Iris pigment epithelial cell (primary cell): Measurements from ENCODE around the gene SAT2.
A peak's percentile ranks its signal among the peaks of the same experiment; 100 is the strongest.

Experiments used
- DNase-seq: peaks from one replicate; pipeline ENCODE4 v3.0.0-alpha.2; 2011; ENCODE audit warnings: low read depth

The SAT2 gene

GRCh38 chr17:7590743-7591142 lies 36.9 kb downstream of the SAT2 start:
- peak; percentile 78 for DNase-seq

GRCh38 chr17:7589891-7590691 lies 37.5 kb downstream of the SAT2 start, which contains the start of gene SOX15:
Gene SOX15, minus strand, starts transcription at chr17:7590094. Its CDS starts 418 bp downstream, at chr17:7589676.
- peak; percentile 51 for DNase-seq

GRCh38 chr17:7589204-7589868 lies 38.3 kb downstream of the SAT2 start:
- DNase-seq = peak; percentile 84

DNA sequence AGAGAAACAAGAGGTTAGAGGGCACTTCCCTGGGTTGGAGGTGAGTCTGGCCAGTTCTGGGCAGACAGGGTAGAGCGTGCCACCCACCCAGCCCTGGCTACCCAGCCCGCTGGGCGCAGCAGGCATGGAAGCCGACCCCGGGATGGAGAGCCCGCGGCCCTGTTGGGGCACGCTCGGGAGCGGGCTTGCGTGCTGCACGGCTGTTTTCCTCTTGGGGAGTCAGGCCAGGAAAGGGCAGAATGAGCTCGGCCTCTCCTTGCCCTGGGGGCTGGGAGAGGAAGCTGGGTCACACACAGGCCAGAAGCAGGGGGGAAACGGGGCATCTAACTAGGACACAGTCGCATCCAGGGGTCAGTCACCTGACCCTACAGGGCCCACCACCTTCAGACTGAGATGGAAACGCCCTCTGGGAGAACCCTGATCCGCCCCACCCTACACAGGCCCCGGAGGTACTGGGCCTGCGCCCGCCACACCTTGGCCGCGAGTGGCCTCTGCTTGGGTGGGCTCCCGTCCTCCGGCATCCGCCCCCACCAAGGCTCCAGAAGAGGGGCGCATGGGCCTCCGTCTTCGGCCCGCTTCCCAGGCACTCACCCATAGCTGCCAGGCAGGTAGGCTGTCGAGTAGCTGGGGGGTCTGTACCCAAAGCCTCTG lies 38.9 kb downstream of the SAT2 start:
- no peak for DNase-seq

GRCh38 chr17:7587420-7588151 lies 40.0 kb downstream of the SAT2 start:
- peak; percentile 97 for DNase-seq

DNA sequence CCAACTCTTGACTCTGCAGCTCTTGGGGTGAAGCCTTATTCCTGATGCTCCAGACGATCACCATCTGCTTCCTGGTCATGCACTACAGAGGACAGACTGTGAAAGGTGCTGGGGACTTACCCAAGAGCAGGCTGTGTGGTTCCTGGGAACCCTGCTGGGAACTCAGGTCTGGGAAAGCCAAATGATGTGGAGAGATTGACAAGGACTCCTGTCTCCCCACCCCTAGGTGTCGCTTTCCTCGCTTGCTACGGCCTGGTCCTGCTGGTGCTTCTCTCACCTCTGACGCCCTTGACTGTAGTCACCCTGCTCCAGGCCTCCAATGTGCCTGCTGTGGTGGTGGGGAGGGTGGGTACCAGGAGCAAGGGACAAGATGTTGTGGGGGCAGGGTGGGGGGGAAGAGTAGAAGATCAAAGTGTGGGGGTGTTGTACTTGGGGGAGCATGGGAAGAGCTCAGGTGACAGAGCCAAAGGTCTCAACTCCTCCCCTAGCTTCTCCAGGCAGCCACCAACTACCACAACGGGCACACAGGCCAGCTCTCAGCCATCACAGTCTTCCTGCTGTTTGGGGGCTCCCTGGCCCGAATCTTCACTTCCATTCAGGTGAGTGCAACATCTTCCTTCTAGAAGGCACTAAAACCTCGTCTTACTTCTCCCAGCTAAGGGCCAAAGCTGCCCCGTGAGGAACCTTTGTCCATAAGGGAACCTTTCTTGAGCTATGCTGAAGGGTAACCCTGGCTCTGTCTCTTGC lies 40.8 kb downstream of the SAT2 start:
- DNase-seq = no peak

- DNase-seq = peak; percentile 96
Observed at GRCh38 chr17:7583253-7584109, 44.1 kb downstream of the SAT2 start, which contains the start of gene MPDU1. Gene MPDU1, plus strand, starts transcription at chr17:7583852. Its CDS starts 11 bp downstream, at chr17:7583863.

DNA sequence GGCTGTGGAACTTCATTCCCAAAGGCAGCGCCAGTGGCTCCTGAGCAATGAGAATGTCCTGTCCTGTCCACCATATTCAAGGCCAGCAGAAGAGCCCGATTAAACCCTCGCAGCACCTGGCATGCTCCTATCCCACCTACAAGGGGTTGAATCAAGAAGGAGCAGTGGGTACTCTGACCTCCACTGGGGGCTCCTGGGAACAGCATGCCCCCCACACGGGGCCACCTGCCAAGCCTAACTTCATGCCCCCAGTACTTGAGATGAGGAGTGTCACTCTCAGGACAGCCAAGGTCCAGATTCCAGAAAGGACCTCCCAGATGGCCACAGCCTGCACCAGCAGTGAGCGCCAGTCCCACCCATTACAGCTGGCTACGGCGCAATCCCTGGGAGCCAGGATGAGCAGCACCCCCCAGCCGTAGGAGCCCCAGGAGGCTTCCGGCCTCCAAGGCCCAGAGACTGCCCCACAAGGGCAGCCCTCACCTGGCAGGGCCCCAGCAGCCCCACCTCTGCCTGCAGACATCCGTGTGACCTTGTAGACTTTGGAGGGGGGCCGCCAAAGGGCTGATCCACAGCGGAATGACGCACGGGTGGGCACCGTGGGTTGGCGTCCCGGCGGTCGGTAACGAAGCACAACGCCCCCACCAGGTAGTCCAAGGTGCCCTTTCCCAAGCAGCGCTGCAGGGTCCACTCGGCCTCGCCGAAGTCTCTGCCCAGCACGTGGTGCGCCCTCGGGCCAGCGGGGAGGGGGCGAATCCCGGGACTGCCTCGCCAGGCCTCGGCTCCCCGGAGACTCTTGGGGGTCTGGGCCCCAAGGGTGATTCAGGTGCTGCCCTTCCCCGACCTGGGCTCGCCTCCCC lies 45.0 kb downstream of the SAT2 start:
- DNase-seq = no peak

DNA sequence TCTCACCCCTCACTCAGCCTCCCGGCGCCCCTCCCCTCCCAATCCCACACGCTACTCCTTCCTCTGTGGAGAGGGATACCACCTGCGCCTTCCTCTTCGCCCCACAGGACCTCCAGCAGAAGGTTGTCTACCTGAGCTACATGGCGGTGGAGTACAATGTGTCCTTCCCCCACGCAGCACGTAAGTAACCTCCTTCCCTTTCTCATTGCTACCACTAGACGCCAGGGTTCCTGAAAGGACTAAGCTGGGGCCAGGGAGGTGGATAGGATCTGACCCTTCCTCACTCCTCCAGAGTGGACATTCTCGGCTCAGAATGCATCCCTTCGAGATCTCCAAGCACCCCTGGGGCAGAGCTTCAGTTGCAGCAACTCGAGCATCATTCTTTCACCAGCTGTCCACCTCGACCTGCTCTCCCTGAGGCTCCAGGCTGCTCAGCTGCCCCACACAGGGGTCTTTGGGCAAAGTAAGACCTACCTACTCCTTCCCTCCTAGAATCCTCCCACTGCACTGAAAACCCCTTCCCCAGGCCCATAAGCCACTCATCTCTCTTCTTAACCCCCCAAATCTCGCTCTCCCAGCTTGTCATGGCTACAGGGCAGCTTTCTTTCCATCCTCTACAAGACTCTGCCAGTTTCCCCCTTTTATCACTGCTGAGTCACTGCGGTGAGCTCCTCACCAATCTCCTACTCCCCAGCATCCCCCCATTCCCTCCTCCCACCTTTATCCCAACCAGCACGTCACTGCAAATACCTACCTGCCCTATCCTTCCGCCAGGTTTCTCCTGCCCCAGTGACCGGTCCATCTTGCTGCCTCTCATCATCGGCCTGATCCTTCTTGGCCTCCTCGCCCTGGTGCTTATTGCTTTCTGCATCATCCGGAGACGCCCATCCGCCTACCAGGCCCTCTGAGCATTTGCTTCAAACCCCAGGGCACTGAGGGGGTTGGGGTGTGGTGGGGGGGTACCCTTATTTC lies 46.7 kb downstream of the SAT2 start:
- DNase-seq = no peak

DNA sequence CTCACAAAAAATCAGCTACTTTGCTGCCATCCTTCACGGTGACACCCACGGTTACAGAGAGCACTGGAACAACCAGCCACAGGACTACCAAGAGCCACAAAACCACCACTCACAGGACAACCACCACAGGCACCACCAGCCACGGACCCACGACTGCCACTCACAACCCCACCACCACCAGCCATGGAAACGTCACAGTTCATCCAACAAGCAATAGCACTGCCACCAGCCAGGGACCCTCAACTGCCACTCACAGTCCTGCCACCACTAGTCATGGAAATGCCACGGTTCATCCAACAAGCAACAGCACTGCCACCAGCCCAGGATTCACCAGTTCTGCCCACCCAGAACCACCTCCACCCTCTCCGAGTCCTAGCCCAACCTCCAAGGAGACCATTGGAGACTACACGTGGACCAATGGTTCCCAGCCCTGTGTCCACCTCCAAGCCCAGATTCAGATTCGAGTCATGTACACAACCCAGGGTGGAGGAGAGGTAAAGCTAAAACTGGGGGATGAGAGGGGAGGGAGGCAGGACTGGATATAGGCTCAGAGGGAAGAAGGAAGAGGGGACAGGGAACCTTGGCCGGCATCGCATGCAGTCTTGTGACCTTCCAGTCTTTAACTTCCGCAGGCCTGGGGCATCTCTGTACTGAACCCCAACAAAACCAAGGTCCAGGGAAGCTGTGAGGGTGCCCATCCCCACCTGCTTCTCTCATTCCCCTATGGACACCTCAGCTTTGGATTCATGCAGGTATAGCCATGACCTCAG lies 47.6 kb downstream of the SAT2 start:
- DNase-seq = no peak

DNA sequence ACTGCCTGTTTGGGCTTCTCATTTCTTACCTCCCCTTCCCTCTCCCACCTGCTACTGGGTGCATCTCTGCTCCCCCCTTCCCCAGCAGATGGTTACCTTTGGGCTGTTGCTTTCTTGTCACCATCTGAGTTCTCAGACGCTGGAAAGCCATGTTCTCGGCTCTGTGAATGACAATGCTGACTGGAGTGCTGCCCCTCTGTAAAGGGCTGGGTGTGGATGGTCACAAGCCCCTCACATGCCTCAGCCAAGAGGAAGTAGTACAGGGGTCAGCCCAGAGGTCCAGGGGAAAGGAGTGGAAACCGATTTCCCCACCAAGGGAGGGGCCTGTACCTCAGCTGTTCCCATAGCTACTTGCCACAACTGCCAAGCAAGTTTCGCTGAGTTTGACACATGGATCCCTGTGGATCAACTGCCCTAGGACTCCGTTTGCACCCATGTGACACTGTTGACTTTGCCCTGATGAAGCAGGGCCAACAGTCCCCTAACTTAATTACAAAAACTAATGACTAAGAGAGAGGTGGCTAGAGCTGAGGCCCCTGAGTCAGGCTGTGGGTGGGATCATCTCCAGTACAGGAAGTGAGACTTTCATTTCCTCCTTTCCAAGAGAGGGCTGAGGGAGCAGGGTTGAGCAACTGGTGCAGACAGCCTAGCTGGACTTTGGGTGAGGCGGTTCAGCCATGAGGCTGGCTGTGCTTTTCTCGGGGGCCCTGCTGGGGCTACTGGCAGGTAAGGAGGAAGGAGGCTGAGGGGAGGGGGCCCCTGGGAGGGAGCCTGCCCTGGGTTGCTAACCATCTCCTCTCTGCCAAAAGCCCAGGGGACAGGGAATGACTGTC lies 48.4 kb downstream of the SAT2 start, which contains the start of gene CD68:
CD68 (plus strand) TSS at position 638 of the 833 bp plus-strand sequence; CDS start at position 678, 40 bp downstream.
- DNase-seq = peak; percentile 92

DNA sequence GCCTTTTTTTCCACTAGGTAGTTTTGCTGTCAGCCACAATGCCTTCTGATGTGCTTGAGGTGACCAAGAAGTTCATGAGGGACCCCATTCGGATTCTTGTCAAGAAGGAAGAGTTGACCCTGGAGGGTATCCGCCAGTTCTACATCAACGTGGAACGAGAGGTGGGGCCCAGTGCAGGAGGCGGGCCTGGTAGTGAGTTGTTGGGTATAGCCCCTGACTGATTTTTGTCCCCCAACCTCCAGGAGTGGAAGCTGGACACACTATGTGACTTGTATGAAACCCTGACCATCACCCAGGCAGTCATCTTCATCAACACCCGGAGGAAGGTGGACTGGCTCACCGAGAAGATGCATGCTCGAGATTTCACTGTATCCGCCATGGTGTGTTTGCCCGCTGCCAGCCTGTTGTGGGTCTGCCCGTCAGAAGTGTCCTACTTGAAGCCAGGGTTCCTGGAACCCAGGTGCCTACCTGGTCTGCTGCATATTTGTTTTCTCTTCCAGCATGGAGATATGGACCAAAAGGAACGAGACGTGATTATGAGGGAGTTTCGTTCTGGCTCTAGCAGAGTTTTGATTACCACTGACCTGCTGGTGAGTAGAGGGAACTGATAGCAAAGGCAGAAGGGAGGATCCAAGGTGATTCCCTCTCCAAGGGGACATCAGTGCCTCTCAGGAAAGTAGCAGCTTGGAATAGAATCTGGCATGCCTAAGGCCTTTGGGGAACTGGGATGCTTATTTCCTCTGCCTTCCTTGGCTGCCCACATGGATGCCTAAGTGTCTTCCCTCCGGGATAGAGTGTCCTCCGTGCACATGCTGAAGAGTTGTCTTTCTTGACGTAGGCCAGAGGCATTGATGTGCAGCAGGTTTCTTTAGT lies 50.1 kb downstream of the SAT2 start:
- DNase-seq = no peak

GRCh38 chr17:7576432-7576937 lies 51.1 kb downstream of the SAT2 start:
- no peak for DNase-seq
